GM21786 (cell line): ENCODE data around the gene PIK3C3.
"Not testable (repeated sequence)": the region's sequence is repeated elsewhere in the genome, so short reads cannot be mapped to it uniquely, and the experiment has no call there.

ENCODE experiments used
- ATAC-seq: cut with Tn5 transposase; IDR thresholded peaks from one replicate; pipeline ENCODE4 v1.9.1; 2021; ENCODE audit not compliant: unreplicated experiment

Gene PIK3C3

DNA sequence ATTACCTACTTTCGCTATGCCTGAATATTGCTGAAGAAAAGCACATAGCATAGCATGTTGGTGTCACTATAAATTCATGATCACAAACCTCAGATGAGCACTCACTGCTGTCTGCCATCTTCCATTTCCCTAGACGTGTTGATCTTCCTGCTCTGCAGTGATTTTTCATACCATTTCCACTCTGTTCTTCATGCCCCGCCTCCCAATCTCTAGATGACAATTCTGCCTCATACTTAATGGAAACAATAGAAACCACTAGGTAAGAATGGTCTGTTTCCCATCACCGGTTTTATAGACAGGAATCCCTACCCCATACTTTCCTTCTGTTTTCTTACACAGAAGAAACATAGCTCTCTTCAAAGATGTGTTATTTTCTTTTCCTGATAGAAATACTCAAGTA, 63.8 kb downstream of the PIK3C3 start:
- no peak for ATAC-seq

DNA sequence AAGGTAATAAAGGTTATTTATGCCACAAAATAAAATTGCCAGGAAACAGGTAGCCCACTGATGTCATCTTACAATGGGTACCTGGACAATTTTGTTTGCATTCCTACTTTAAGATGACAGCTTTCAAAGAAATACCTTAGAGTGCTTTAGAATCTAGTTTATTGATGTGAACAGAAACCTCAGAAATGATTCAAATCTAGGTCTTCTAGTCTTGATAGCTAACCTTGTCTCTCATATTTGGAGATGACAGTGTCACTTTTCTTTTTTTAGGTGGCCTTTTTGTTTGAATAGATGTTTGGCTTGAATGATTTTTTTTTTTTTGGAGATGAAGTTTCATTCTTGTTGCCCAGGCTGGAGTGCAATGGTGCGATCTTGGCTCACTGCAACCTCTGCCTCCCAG, 69.1 kb downstream of the PIK3C3 start:
- ATAC-seq, result no peak

DNA sequence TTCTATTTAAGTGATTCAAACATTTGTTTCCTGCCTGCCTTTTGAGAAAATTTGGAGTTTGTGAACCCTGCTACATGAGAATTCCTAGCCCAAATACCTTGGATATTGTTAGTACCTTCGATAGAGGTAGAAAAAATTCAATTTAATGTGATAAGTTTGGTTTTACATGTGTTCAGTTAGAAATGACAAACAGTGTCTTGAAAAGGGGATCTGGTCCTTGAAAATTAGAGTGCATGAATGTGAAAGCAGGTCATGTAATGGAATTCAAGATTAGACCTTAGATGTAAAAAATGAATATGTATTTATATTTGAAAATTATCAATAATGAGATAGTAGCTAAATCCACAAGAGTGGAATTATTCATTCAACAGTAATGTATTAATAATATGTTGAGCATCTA, 70.5 kb downstream of the PIK3C3 start:
- peak; percentile 20 for ATAC-seq

- peak; percentile 94 for ATAC-seq
Measured at GRCh38 chr18:42025974-42026625, 71.1 kb downstream of the PIK3C3 start.

GRCh38 chr18:42028247-42028832, 73.3 kb downstream of the PIK3C3 start:
- no peak for ATAC-seq

DNA sequence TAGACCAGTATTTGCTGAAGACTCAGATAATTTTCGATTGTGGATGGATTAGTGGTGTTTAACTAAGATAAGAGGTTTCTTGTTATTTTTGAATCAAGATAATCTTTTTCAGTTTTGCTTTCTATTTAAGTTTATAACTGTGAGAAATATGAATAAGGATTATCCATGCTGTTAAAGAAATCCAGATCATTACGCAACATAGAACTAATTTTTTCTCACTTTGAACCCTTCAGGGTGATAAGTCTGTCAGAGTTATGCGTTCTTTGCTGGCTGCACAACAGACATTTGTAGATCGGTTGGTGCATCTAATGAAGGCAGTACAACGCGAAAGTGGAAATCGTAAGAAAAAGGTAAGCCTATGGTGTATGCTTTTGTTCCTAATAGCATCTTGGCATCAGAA, 74.1 kb downstream of the PIK3C3 start:
- ATAC-seq, result no peak

DNA sequence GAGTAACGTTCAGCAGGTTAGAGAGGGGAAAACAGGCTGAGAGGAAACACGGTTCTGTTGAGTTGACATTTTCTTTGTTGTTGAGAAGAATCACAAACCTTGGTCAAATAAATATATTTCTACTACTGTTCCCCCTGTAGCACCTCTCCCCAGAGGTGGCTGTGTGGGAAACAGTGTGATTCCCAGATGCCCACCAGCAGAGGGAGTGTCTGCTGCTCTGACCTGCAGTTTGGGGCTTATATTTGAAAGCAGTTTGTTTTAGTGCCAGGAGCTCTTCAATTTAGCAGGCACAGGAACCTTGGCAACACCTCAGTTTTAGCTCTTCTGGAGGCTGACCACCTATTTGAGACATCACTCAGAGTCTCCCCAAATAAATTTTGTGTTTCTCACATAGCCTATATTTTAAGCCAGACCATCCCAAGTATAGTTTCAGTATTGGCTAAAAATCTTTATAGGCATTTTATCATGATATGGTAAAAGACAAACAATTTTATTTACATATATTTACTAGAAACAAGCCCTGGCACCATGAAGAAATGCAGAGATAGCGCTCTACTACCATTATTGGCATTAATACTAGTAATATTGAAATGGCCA, 75.7 kb downstream of the PIK3C3 start:
- no peak for ATAC-seq

- ATAC-seq, result no peak
Measured at GRCh38 chr18:42032447-42032846, 77.4 kb downstream of the PIK3C3 start.

GRCh38 chr18:42033137-42033810, 78.2 kb downstream of the PIK3C3 start:
- no peak for ATAC-seq

DNA sequence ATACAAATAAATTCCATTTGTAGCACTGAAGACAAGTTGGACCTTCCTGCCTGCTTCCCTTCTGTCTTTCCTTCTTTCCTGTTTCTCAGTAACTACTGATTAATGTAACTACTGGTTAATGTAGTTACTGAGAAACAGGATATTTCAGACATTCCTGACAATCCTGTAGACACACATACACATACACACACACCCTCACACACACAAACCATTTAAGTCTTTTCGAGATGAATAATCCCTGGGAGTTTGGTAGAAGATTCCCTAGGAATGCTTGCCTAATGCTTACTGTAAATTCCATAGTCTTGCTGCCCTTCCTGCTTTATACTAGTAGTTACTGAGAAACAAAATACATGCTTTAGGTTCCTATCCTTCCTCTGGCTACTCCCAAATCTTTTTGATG, 83.9 kb downstream of the PIK3C3 start:
- ATAC-seq, result no peak

GRCh38 chr18:42039396-42039795, 84.4 kb downstream of the PIK3C3 start:
- no peak for ATAC-seq

GRCh38 chr18:42041793-42042192, 86.8 kb downstream of the PIK3C3 start:
- ATAC-seq, result no peak

DNA sequence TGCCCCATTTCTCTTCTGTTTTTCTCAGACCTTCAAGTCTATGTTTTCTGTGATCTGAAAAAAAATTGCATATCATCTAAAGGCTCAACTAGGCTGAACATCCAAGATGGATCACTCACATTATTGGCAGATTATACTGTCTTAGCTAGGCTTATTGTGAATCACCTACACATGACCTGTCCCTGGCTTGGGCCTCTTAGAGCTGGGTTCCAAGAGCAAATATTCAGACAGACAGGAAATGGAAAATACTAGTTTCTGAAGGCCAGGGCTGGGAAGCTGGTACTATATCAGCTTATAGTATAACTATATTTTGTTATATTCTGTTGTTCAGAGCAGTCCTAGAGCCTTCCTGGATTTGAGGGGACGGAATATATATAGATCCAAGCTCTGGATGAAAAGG, 90.3 kb downstream of the PIK3C3 start:
- no peak for ATAC-seq

GRCh38 chr18:42047721-42048120, 92.7 kb downstream of the PIK3C3 start:
- ATAC-seq, result no peak

DNA sequence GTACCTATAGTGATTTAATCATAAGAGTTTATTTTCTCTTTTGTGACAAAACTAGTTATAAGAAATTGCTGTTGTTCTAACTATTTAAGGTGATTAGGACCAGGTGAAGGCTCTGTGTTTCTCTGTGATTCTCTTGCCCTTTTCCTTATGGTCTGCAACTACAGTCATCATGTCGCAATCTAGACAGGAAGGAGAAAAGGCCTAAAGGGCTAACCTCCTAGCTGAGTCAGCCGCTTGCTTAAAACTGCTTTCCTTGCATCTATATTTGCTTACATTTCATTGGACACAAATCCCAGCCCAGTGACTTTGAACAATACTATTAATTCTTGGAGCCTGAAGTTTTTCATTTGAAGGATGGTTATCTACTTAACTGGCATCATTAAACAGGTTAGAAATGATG, 93.1 kb downstream of the PIK3C3 start:
- ATAC-seq, result no peak

GRCh38 chr18:42049536-42049935, 94.5 kb downstream of the PIK3C3 start:
- not testable (repeated sequence) for ATAC-seq

- ATAC-seq, result no peak
Measured at GRCh38 chr18:42051411-42051810, 96.4 kb downstream of the PIK3C3 start.

- no peak for ATAC-seq
Measured at GRCh38 chr18:42052122-42052708, 97.2 kb downstream of the PIK3C3 start.

GRCh38 chr18:42053188-42053781, 98.3 kb downstream of the PIK3C3 start:
- peak; percentile 91 for ATAC-seq

GRCh38 chr18:42064109-42064508, 109.1 kb downstream of the PIK3C3 start:
- ATAC-seq, result no peak

DNA sequence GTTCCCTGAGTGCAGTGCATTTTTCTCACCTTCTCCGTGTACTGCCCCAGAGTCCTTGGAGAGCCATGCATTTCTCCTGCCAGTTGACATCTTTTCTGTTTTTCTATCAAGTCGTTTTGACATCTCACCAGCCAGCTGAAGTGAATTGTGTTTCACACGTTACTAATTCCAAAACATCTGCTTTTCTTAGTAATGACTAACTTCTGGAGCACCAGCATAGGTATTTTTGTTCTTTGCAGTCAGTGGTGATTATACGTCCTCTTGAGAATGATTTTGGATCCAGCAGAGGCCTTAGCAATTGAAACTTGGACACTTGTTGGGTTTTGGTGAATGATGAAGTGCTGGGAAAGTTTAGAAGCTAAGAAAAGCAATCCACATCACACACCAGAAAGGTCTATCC, 112.5 kb downstream of the PIK3C3 start:
- no peak for ATAC-seq
